Lower lobe of right lung (tissue), 2 donors: ENCODE data around the gene SLC30A3. TPM values are rescaled to one million over a fixed set of nuclear protein-coding genes. Genes with fewer than 3 reads are reported as not detected.
"Not testable (repeated sequence)": the region's sequence is repeated elsewhere in the genome, so short reads cannot be mapped to it uniquely, and the experiment has no call there.

Experiments used
- ATAC-seq, 2 donors: fragments of 200-7000 bp; cut with Tn5 transposase; one replicate each; pipeline ENCODE4 v1.9.1; 2020 to 2022; ENCODE audit warnings: mild to moderate bottlenecking in 2 of 2, moderate library complexity in 2 of 2
- DNase-seq: peaks from one replicate; pipeline ENCODE4 v3.0.0-alpha.2; 2020
- H3K27ac ChIP-seq: fragments of 200-600 bp; one replicate; pipeline ENCODE4 v1.8.0; 2022
- H3K27me3 ChIP-seq: fragments of 200-600 bp; one replicate; pipeline ENCODE4 v1.8.0; 2022; ENCODE audit warnings: low read depth
- H3K36me3 ChIP-seq: fragments of 200-600 bp; one replicate; pipeline ENCODE4 v1.8.0; 2022; ENCODE audit warnings: mild to moderate bottlenecking
- H3K4me1 ChIP-seq: fragments of 200-600 bp; one replicate; pipeline ENCODE4 v1.8.0; 2022
- H3K4me3 ChIP-seq: fragments of 200-600 bp; one replicate; pipeline ENCODE4 v1.8.0; 2022; ENCODE audit warnings: mild to moderate bottlenecking
- H3K9me3 ChIP-seq: fragments of 200-600 bp; one replicate; pipeline ENCODE4 v1.8.0; 2022
- CTCF ChIP-seq: fragments of 200-600 bp; IDR thresholded peaks from one replicate; pipeline ENCODE4 v1.8.0; 2022; ENCODE audit warnings: antibody characterized with exemption, mild to moderate bottlenecking
- intact Hi-C: fragments of 100-400 bp; cut with DNase I; formaldehyde crosslinking; loops from one replicate; pipeline ENCODE4 v1.11.0; 2022
- total RNA-seq: library from RNA; stranded (reverse); fragmentation: NEBNext Ultra II Directional; extraction: Animal tissue kit (Norgen Biotek cat#: 25700); gene quantifications from one replicate; pipeline ENCODE4 v1.2.1, GENCODE V29; 2021
- donor health status: DM: no; HTN: yes; CAD: no; lungs with severe emphysema.

The SLC30A3 gene
- total RNA-seq, 1 donor from 2014 or later, result 0.80 TPM

GRCh38 chr2:27303093-27304025, 40.5 kb upstream of the SLC30A3 start:
- Histone ChIP-seq H3K4me1 (peaks cover 19% of the 10 kb centered on the region), H3K36me3 (no peaks in the 10 kb centered on the region), H3K4me3 (peak overlapping the region; percentile 51), H3K27ac (peak overlapping the region; percentile 55), H3K9me3 (no peaks in the 10 kb centered on the region), H3K27me3 (peaks cover 35% of the 10 kb centered on the region)
- ATAC-seq, result peak; percentile 74 to 83
- intact Hi-C loops, result no loop called here
- peak; percentile 88 for TF ChIP-seq CTCF
- DNase-seq, result no peak

- H3K27me3 ChIP-seq, result not testable (repeated sequence)
These were observed 37.8 kb upstream of the SLC30A3 start for GRCh38 chr2:27300606-27301005.

GRCh38 chr2:27298391-27299080, 35.7 kb upstream of the SLC30A3 start:
- no peak for TF ChIP-seq CTCF
- H3K9me3 ChIP-seq, result no peaks in the 10 kb centered on the region
- peak; percentile 16 to 53 for ATAC-seq
- no peaks in the 10 kb centered on the region for H3K36me3 ChIP-seq
- H3K4me3 ChIP-seq, result no peak overlapping the region
- no peak for DNase-seq
- H3K4me1 ChIP-seq, result peaks cover 9% of the 10 kb centered on the region
- intact Hi-C loops, result no loop called here
- no peak overlapping the region for H3K27ac ChIP-seq
- peaks cover 5% of the 10 kb centered on the region for H3K27me3 ChIP-seq

More at GRCh38 chr2:27300606-27301005, 37.8 kb upstream of the SLC30A3 start:
- intact Hi-C loops, H3K9me3 ChIP-seq, H3K4me3 ChIP-seq, H3K4me1 ChIP-seq, ATAC-seq, H3K27ac ChIP-seq, H3K36me3 ChIP-seq, DNase-seq: not testable (repeated sequence)

GRCh38 chr2:27297195-27297594, 34.3 kb upstream of the SLC30A3 start:
- Histone ChIP-seq H3K9me3 (no peaks in the 10 kb centered on the region), H3K27ac (no peak overlapping the region), H3K27me3 (peaks cover 5% of the 10 kb centered on the region), H3K4me1 (peaks cover 4% of the 10 kb centered on the region), H3K4me3 (no peak overlapping the region), H3K36me3 (no peaks in the 10 kb centered on the region)
- intact Hi-C loops, result no loop called here
- ATAC-seq (no peak), DNase-seq (no peak)
- no peak for TF ChIP-seq CTCF

- TF ChIP-seq CTCF, result no peak
- H3K4me3 ChIP-seq, result no peak overlapping the region
- H3K4me1 ChIP-seq, result peaks cover 4% of the 10 kb centered on the region
- H3K36me3 ChIP-seq, result no peaks in the 10 kb centered on the region
- peaks cover 5% of the 10 kb centered on the region for H3K27me3 ChIP-seq
- no peak overlapping the region for H3K27ac ChIP-seq
- intact Hi-C loops, result no loop called here
- no peak for DNase-seq
- H3K9me3 ChIP-seq, result no peaks in the 10 kb centered on the region
- no peak for ATAC-seq
These were observed 33.6 kb upstream of the SLC30A3 start for GRCh38 chr2:27296481-27296880.

GRCh38 chr2:27294928-27295327, 32.1 kb upstream of the SLC30A3 start:
- Histone ChIP-seq H3K9me3 (no peaks in the 10 kb centered on the region), H3K4me1 (peaks cover 4% of the 10 kb centered on the region), H3K27me3 (peaks cover 10% of the 10 kb centered on the region), H3K36me3 (no peaks in the 10 kb centered on the region), H3K4me3 (no peak overlapping the region), H3K27ac (no peak overlapping the region)
- no peak for DNase-seq
- no peak for TF ChIP-seq CTCF
- intact Hi-C loops, result no loop called here
- ATAC-seq, result no peak
